ENCODE data around the gene SPACA9. TPM values are rescaled to one million over a fixed set of nuclear protein-coding genes. Genes with fewer than 3 reads are reported as not detected.

Gene SPACA9
- total RNA-seq, 1 donor from 2014 or later: 4.1 TPM

DNA sequence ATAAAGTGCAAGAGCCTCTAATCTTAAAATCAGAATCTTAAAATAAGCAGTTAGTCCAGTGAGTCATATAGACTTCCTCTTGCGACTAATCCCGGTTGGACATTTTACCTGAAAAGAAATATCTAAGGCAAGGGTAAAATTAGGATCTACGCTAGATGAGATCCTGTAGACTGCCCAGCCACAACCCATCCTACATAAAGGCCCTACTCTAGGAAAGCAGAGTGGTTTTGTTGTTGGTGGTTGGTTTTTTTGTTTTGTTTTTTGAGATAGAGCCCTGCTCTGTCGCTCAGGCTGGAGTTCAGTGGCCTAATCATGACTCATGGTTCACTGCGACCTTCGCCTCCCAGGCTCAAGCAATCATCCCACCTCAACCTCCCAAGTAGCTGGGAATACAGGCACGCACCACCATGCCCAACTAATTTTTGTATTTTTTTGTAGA is 58.8 kb downstream of the SPACA9 start:
- H3K4me3 Mint-ChIP-seq: no peak overlapping the region
- no peaks in the 10 kb centered on the region for H3K36me3 Mint-ChIP-seq (ENCODE audit: low read depth)
- no peak overlapping the region for H3K27ac Mint-ChIP-seq (ENCODE audit: unreplicated experiment)
- no peaks in the 10 kb centered on the region for H3K27me3 Mint-ChIP-seq (ENCODE audit: low read depth)
- H3K4me1 Mint-ChIP-seq: peaks cover 4% of the 10 kb centered on the region
- no peaks in the 10 kb centered on the region for H3K9me3 Mint-ChIP-seq
- TF ChIP-seq, protein P1, sequence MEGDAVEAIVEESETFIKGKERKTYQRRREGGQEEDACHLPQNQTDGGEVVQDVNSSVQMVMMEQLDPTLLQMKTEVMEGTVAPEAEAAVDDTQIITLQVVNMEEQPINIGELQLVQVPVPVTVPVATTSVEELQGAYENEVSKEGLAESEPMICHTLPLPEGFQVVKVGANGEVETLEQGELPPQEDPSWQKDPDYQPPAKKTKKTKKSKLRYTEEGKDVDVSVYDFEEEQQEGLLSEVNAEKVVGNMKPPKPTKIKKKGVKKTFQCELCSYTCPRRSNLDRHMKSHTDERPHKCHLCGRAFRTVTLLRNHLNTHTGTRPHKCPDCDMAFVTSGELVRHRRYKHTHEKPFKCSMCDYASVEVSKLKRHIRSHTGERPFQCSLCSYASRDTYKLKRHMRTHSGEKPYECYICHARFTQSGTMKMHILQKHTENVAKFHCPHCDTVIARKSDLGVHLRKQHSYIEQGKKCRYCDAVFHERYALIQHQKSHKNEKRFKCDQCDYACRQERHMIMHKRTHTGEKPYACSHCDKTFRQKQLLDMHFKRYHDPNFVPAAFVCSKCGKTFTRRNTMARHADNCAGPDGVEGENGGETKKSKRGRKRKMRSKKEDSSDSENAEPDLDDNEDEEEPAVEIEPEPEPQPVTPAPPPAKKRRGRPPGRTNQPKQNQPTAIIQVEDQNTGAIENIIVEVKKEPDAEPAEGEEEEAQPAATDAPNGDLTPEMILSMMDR (conservative IDR thresholded peaks at IDR 0.05): no peak
- DNase-seq (ENCODE audit: low read depth, low spot score): no peak

DNA sequence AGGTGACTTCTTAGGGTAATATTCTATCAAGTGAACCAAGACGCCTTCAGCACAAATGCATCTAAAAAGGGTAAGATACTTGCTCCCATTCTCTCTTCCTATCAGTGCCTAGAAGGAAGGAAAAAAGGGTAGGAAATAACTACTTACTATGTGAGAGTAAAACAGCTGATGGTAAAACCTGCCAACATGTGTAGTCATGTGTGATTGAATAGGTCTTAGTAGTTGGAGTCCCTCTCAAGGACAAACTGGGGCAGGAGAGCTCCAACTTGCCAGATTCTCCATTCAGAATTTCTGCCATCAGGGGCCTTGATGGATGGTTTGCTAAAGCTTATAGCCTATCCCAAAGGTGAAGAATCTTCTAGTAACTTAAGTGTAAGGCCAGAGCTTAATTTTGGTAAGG is 60.5 kb downstream of the SPACA9 start:
- Mint-ChIP-seq H3K9me3 (no peaks in the 10 kb centered on the region), H3K4me3 (no peak overlapping the region), H3K27me3 (ENCODE audit: low read depth) (no peaks in the 10 kb centered on the region), H3K4me1 (peaks cover 18% of the 10 kb centered on the region), H3K27ac (ENCODE audit: unreplicated experiment) (no peak overlapping the region), H3K36me3 (ENCODE audit: low read depth) (no peaks in the 10 kb centered on the region)
- DNase-seq (ENCODE audit: low read depth, low spot score): no peak
- TF ChIP-seq, protein P1 (conservative IDR thresholded peaks at IDR 0.05): no peak

Other genes starting within 250 kb of the SPACA9 start
- 20.9 and 24.3 TPM in 2 replicates for gene DDX31, start 208.9 kb upstream of the SPACA9 start, total RNA-seq
- 41.7 and 41.9 TPM in 2 replicates for gene GTF3C4, start 208.4 kb upstream of the SPACA9 start, total RNA-seq
- 0.96 and 1.3 TPM in 2 replicates for gene AK8, start 614 bp upstream of the SPACA9 start, total RNA-seq
- 50.9 and 57.4 TPM in 2 replicates for gene TSC1, start 65.7 kb downstream of the SPACA9 start, total RNA-seq
- not detected in 2 replicates for gene GFI1B, start 99.8 kb downstream of the SPACA9 start, total RNA-seq
- gene GTF3C5, start 152.1 kb downstream of the SPACA9 start, total RNA-seq: 105 and 108 TPM in 2 replicates
- 3.5 and 3.6 TPM in 2 replicates for gene CEL, start 183.1 kb downstream of the SPACA9 start, total RNA-seq
- gene RALGDS, start 242.3 kb downstream of the SPACA9 start, total RNA-seq: 72.4 and 73.8 TPM in 2 replicates